Suprapubic skin (tissue), 4 donors: ENCODE results near the gene HBA2.

Experiments used
- EP300 ChIP-seq: sonication (generic); formaldehyde crosslinking; IDR thresholded peaks from one replicate; pipeline ENCODE4 v1.6.1; 2017; ENCODE audit warnings: antibody characterized with exemption
- POLR2A ChIP-seq, 2 donors: fragments of 450-650 bp; IDR thresholded peaks; one replicate each; pipeline ENCODE4 v1.6.1; 2017; ENCODE audit warnings: antibody characterized with exemption in 2 of 2, mild to moderate bottlenecking in 2 of 2, moderate library complexity in 2 of 2
- POLR2AphosphoS5 ChIP-seq, 3 donors: sonication (generic); formaldehyde crosslinking; IDR thresholded peaks; one replicate each; pipeline ENCODE4 v1.6.1; 2017; ENCODE audit warnings: antibody characterized with exemption in 3 of 3
- TF ChIP-seq, protein P1 (sequence below), 2 donors: fragments of 200-600 bp in 1 of 2; fragments of 450-650 bp in 1 of 2; sonication (generic) in 1 of 2; IDR thresholded peaks; one replicate each; pipeline ENCODE4 v1.5.1; 2016 to 2019; ENCODE audit warnings: antibody characterized with exemption in 2 of 2, mild to moderate bottlenecking in 1 of 2, moderate library complexity in 1 of 2

DNA sequence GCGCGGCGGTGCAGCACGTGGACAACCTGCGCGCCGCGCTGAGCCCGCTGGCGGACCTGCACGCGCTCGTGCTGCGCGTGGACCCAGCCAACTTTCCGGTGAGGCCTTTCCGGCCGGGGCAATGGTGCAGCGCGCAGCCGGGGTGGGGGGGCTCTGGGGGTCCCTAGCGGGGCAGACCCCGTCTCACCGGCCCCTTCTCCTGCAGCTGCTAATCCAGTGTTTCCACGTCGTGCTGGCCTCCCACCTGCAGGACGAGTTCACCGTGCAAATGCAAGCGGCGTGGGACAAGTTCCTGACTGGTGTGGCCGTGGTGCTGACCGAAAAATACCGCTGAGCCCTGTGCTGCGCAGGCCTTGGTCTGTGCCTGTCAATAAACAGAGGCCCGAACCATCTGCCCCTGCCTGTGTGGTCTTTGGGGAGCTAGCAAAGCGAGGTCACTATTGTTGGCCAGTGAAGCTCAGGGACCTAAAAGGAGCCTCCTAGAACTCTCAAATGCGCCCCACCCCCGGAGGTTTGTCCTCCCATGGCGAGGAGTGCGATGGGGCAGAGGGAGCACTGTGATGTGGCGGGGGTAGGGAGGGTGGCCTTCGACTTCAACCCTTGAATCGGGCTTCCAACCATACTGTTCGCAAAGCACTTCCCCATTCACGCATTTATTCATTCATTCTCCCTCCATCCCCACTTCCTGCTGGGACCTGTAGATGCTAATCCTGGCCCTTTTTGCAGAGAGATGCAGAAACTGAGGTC lies 6.1 kb upstream of the HBA2 start:
- TF ChIP-seq, protein P1, sequence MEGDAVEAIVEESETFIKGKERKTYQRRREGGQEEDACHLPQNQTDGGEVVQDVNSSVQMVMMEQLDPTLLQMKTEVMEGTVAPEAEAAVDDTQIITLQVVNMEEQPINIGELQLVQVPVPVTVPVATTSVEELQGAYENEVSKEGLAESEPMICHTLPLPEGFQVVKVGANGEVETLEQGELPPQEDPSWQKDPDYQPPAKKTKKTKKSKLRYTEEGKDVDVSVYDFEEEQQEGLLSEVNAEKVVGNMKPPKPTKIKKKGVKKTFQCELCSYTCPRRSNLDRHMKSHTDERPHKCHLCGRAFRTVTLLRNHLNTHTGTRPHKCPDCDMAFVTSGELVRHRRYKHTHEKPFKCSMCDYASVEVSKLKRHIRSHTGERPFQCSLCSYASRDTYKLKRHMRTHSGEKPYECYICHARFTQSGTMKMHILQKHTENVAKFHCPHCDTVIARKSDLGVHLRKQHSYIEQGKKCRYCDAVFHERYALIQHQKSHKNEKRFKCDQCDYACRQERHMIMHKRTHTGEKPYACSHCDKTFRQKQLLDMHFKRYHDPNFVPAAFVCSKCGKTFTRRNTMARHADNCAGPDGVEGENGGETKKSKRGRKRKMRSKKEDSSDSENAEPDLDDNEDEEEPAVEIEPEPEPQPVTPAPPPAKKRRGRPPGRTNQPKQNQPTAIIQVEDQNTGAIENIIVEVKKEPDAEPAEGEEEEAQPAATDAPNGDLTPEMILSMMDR (IDR thresholded peaks at IDR 0.05): no peak
- TF ChIP-seq POLR2A (IDR thresholded peaks at IDR 0.05) (no peak), EP300 (no peak), POLR2AphosphoS5 (IDR thresholded peaks at IDR 0.05) (no peak)
